A549 (cell line): Measurements from ENCODE around the gene NUP188. TPM values are rescaled to one million over a fixed set of nuclear protein-coding genes. Genes with fewer than 3 reads are reported as not detected.
A peak's percentile ranks its signal among the peaks of the same experiment; 100 is the strongest.
"Not testable (repeated sequence)": the region's sequence is repeated elsewhere in the genome, so short reads cannot be mapped to it uniquely, and the experiment has no call there.

Experiments used
- ATAC-seq, 2 experiments: fragments of 200-7000 bp in 1 of 2; fragments of >200 bp in 1 of 2; cut with Nextera tagmentation in 1 of 2; cut with Tn5 transposase in 1 of 2; 3 replicates each; pipeline versions ENCODE4 v1.8.0 to v1.9.1; 2018 to 2020; ENCODE audit warnings: mild to moderate bottlenecking in 1 of 2, moderate library complexity in 1 of 2
- CTCF ChIA-PET: fragments of 300-600 bp; sonication (Branson Sonifier 250); formaldehyde crosslinking; extraction: SDS; loops from one replicate; lab custom pipeline; 2021; ENCODE audit warnings: antibody characterized with exemption, inconsistent platforms; lab: Yijun Ruan, JAX
- POLR2A ChIA-PET: fragments of 350-600 bp; formaldehyde crosslinking; extraction: SDS; loops from one replicate; lab custom pipeline; 2021; ENCODE audit warnings: antibody characterized with exemption, inconsistent platforms; lab: Yijun Ruan, JAX
- DNase-seq, 2 experiments: peaks; one replicate each; pipeline versions ENCODE4 v3.0.0 to v3.0.0-alpha.2; 2011 to 2016; ENCODE audit warnings: low read depth in 1 of 2, low spot score in 1 of 2
- FAIRE-seq: peaks from 2 replicates; lab custom pipeline; 2011; peaks lifted over from hg19 to GRCh38; lab: Jason Lieb, UNC
- H3K27ac ChIP-seq, 2 experiments: fragments of >200 bp; sonication (Bioruptor Twin); formaldehyde crosslinking; 3 replicates each; pipeline ENCODE4 v1.5.1; 2016 to 2017
- H3K4me1 ChIP-seq: fragments of >200 bp; sonication (Bioruptor Twin); formaldehyde crosslinking; 3 replicates; pipeline ENCODE4 v1.6.1; 2016
- H3K4me2 ChIP-seq: fragments of >200 bp; sonication (Bioruptor Twin); formaldehyde crosslinking; 3 replicates; pipeline ENCODE4 v1.6.1; 2016
- H3K4me3 ChIP-seq: fragments of >200 bp; sonication (Bioruptor Twin); formaldehyde crosslinking; 3 replicates; pipeline ENCODE4 v1.5.1; 2016
- H3K9me3 ChIP-seq: fragments of >200 bp; sonication (Bioruptor Twin); formaldehyde crosslinking; 3 replicates; pipeline ENCODE4 v1.6.1; 2016
- CBX2 ChIP-seq: fragments of 200-600 bp; sonication (generic); IDR thresholded peaks from 2 replicates; pipeline ENCODE4 v1.6.1; 2016; ENCODE audit warnings: low read depth, mild to moderate bottlenecking, borderline replicate concordance
- CHD4 ChIP-seq: fragments of 200-600 bp; sonication (generic); IDR thresholded peaks from 2 replicates; pipeline ENCODE4 v1.6.1; 2016; ENCODE audit warnings: antibody characterized with exemption, mild to moderate bottlenecking, borderline replicate concordance
- FOSB ChIP-seq: fragments of 250-450 bp; sonication (Bioruptor Pico); IDR thresholded peaks from 2 replicates; pipeline ENCODE4 v1.5.0; 2020; ENCODE audit warnings: mild to moderate bottlenecking, moderate library complexity
- GATA3 ChIP-seq: IDR thresholded peaks from 2 replicates; pipeline ENCODE4 v1.6.1; 2012; ENCODE audit warnings: borderline replicate concordance
- HOXB13 ChIP-seq: fragments of 250-450 bp; sonication (Bioruptor Pico); IDR thresholded peaks from 2 replicates; pipeline ENCODE4 v1.5.0; 2020; ENCODE audit warnings: low read depth, mild to moderate bottlenecking, moderate library complexity
- KDM1A ChIP-seq: fragments of 200-600 bp; sonication (generic); IDR thresholded peaks from 2 replicates; pipeline ENCODE4 v1.6.1; 2016; ENCODE audit warnings: low read depth, mild to moderate bottlenecking
- MYC ChIP-seq: IDR thresholded peaks from 2 replicates; pipeline ENCODE4 v1.6.1; 2012; ENCODE audit warnings: mild to moderate bottlenecking, inconsistent platforms, low read length, improper control_type of control experiment, borderline replicate concordance
- POLR2A ChIP-seq: IDR thresholded peaks from 2 replicates; pipeline ENCODE4 v1.6.1; 2012; ENCODE audit warnings: mild to moderate bottlenecking, low read length
- RCOR1 ChIP-seq: fragments of 150-350 bp; IDR thresholded peaks from 2 replicates; pipeline ENCODE4 v1.6.1; 2014; ENCODE audit warnings: antibody characterized with exemption, low read length, low read depth
- SREBF2 ChIP-seq: fragments of 450-650 bp; IDR thresholded peaks from 2 replicates; pipeline ENCODE4 v1.6.1; 2014; ENCODE audit warnings: mild to moderate bottlenecking, moderate library complexity
- TFCP2L1 ChIP-seq: fragments of 250-450 bp; sonication (Bioruptor Pico); IDR thresholded peaks from 2 replicates; pipeline ENCODE4 v1.5.0; 2021; ENCODE audit warnings: mild to moderate bottlenecking
- ZNF302 ChIP-seq: fragments of 250-450 bp; sonication (Bioruptor Pico); IDR thresholded peaks from 2 replicates; pipeline ENCODE4 v1.9.0; 2021; ENCODE audit warnings: inconsistent platforms, mild to moderate bottlenecking, moderate library complexity
- ZSCAN20 ChIP-seq: fragments of 250-450 bp; sonication (Bioruptor Pico); IDR thresholded peaks from 2 replicates; pipeline ENCODE4 v1.8.0; 2022; ENCODE audit warnings: mild to moderate bottlenecking, moderate library complexity
- WGBS: methylation state at CpG from one replicate; pipeline ENCODE4 v1.1.6; 2017; ENCODE audit errors: missing lambda C conversion rate; 5-methylcytosine and 5-hydroxymethylcytosine counted together
- polyA plus RNA-seq, 4 experiments: library from polyadenylated mRNA; depleted of rRNA in 3 of 4; stranded (reverse); fragments of >200 nt; fragmentation: RNase III in 1 of 4; extraction: RNeasy Plus Mini Kit Qiagen cat#74134 plus additional on column Dnase treatment in 1 of 4; gene quantifications; 2 replicates in 3 of 4; 3 replicates in 1 of 4; pipeline ENCODE4 v1.2.3, GENCODE V29; 2011 to 2017
- TF ChIP-seq, protein P1 (sequence below): fragments of >200 bp; sonication (Bioruptor Twin); formaldehyde crosslinking; IDR thresholded peaks from 3 replicates; pipeline ENCODE4 v1.6.1; 2016
- TF ChIP-seq, protein P2 (sequence below): IDR thresholded peaks from 2 replicates; pipeline ENCODE4 v1.6.1; 2012; ENCODE audit warnings: low read depth, borderline replicate concordance
- TF ChIP-seq, protein P3 (sequence below): fragments of 250-450 bp; sonication (Bioruptor Pico); IDR thresholded peaks from 2 replicates; pipeline ENCODE4 v1.5.0; 2021; ENCODE audit warnings: mild to moderate bottlenecking, moderate library complexity, borderline replicate concordance
- TF ChIP-seq, protein P4 (sequence below): fragments of 150-350 bp; IDR thresholded peaks from 2 replicates; pipeline ENCODE4 v1.6.1; 2014; ENCODE audit warnings: low read depth, mild to moderate bottlenecking, low read length

NUP188 gene
- polyA plus RNA-seq, 2 of the 4 experiments (the other 2 are of a cell fraction): 33.2 to 52.3 TPM

DNA sequence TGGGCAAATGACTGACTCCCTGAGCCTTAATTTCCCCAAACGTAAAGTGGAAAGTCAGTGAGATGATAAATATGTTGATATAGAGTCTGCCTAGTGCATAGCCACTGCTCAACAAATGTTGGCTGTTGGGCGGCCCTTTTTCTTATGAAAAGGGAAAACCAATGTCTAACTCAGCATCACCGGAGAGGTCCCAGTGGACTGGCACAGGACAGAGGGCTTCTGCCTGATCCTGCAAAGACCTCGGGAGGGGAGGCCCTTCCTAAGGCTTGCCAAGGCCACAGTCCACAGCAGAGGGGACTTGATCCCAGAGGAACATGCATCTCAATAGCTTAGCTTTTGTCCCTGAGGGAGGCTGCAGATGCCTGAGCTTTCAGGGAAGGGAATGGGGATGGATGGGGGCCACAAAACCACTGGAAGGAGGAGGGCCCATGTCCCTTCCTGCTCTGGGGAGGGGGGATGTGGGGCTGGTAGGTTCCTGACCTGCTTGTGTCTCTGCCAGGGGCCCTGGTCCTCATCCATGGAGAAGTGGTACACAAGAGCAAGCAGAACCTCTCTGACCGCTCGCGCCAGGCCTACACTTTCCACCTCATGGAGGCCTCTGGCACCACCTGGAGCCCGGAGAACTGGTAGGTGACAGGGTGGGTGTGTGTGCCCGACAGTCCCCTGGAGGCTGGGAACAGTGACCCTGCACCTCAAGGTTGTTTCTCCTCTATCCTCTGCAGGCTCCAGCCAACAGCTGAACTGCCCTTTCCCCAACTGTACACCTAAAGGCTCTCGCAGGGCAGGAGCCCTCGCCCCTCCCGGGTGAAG is 6.3 kb upstream of the NUP188 start:
- ATAC-seq (peak; percentile 31 to 42; a peak in 4 of 6 replicates), DNase-seq (no peak), FAIRE-seq (no peak)
- H3K4me3 ChIP-seq: no peak overlapping the region
- no peaks in the 10 kb centered on the region for H3K4me1 ChIP-seq
- ChIA-PET CTCF (interaction anchor here (1.3 to 3.1 kb wide), 3 partner anchors 13 to 77 kb away, joined by 3 to 45 read pairs (median 9); no protein-coding TSS in a partner anchor), POLR2A (no interaction called here)
- WGBS: 90% methylated on average over 10 of the region's 12 CpGs
- no peak overlapping the region for H3K27ac ChIP-seq
- no peak overlapping the region for H3K4me2 ChIP-seq
- TF ChIP-seq, protein P1, sequence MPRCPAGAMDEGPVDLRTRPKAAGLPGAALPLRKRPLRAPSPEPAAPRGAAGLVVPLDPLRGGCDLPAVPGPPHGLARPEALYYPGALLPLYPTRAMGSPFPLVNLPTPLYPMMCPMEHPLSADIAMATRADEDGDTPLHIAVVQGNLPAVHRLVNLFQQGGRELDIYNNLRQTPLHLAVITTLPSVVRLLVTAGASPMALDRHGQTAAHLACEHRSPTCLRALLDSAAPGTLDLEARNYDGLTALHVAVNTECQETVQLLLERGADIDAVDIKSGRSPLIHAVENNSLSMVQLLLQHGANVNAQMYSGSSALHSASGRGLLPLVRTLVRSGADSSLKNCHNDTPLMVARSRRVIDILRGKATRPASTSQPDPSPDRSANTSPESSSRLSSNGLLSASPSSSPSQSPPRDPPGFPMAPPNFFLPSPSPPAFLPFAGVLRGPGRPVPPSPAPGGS: no peak
- TF ChIP-seq ZSCAN20 (CRISPR knock-in tag) (no peak), FOSB (CRISPR knock-in tag) (no peak), CBX2 (no peak), SREBF2 (no peak), TFCP2L1 (CRISPR knock-in tag) (no peak), GATA3 (no peak), POLR2A (no peak), HOXB13 (CRISPR knock-in tag) (no peak), MYC (no peak)
- TF ChIP-seq, protein P2, sequence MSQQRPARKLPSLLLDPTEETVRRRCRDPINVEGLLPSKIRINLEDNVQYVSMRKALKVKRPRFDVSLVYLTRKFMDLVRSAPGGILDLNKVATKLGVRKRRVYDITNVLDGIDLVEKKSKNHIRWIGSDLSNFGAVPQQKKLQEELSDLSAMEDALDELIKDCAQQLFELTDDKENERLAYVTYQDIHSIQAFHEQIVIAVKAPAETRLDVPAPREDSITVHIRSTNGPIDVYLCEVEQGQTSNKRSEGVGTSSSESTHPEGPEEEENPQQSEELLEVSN: no peak
- H3K9me3 ChIP-seq: no peaks in the 10 kb centered on the region

DNA sequence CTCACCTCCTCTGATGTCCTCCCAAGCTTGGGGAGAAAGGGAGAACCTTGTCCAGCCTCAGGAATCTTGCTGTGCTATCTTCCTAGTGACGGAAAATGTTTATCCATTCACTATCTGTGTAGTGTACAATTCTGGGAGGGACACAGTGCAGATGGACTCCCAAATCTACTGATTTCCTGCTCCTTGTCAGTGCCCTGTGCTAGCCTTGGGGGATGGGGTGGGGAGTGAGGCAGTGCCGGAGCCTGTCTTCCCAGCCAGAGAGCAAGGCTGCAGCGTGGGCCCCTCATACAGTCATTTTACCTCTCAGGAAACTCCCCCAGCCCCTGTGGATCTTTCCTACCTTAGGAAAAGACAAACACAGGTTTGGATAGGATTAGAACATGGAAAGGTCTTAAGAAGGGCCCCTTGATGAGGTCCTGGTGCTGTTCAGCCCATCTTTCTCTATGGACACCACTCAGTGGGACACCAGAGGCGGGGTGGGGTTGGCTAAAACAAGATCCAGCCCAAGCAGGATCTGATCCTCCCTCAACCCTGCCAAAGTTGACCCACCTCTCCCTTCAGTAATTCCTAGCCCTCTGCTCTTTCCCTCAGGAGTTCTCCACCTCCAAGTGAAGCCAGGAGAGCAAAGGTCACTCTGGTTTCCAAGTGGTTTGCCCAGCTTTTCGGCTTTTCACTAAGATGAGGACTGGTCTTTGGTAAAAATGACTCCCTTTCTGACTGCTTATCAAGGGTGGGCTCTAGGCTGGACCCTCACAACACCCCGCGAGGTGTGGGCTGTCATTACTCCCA is 3.5 kb upstream of the NUP188 start:
- TF ChIP-seq, protein P3, sequence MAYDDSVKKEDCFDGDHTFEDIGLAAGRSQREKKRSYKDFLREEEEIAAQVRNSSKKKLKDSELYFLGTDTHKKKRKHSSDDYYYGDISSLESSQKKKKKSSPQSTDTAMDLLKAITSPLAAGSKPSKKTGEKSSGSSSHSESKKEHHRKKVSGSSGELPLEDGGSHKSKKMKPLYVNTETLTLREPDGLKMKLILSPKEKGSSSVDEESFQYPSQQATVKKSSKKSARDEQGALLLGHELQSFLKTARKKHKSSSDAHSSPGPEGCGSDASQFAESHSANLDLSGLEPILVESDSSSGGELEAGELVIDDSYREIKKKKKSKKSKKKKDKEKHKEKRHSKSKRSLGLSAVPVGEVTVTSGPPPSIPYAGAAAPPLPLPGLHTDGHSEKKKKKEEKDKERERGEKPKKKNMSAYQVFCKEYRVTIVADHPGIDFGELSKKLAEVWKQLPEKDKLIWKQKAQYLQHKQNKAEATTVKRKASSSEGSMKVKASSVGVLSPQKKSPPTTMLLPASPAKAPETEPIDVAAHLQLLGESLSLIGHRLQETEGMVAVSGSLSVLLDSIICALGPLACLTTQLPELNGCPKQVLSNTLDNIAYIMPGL (CRISPR knock-in tag): no peak
- no peak for TF ChIP-seq CHD4
- TF ChIP-seq, protein P4, sequence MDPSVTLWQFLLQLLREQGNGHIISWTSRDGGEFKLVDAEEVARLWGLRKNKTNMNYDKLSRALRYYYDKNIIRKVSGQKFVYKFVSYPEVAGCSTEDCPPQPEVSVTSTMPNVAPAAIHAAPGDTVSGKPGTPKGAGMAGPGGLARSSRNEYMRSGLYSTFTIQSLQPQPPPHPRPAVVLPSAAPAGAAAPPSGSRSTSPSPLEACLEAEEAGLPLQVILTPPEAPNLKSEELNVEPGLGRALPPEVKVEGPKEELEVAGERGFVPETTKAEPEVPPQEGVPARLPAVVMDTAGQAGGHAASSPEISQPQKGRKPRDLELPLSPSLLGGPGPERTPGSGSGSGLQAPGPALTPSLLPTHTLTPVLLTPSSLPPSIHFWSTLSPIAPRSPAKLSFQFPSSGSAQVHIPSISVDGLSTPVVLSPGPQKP: no peak
- no peak for TF ChIP-seq KDM1A
- no peak for TF ChIP-seq ZNF302 (CRISPR knock-in tag)
- TF ChIP-seq RCOR1: no peak
- TF ChIP-seq, all 56 proteins: peak for 0
- Histone ChIP-seq H3K4me1 (peaks cover 11% of the 10 kb centered on the region; the same call in 2 of the 3 replicates), H3K27ac (no peak overlapping the region), H3K4me3 (no peak overlapping the region), H3K4me2 (no peak overlapping the region), H3K9me3 (no peaks in the 10 kb centered on the region)
- POLR2A ChIA-PET: no interaction called here
- 92% methylated on average over 7 of the region's 7 CpGs for WGBS
- CTCF ChIA-PET: interaction anchor here (1.8 to 4.0 kb wide), 4 partner anchors 16 to 81 kb away, joined by 5 to 45 read pairs (median 13); partner anchors contain the start of genes KYAT1 and LRRC8A
- DNase-seq (no peak), ATAC-seq (no peak), FAIRE-seq (no peak)

DNA sequence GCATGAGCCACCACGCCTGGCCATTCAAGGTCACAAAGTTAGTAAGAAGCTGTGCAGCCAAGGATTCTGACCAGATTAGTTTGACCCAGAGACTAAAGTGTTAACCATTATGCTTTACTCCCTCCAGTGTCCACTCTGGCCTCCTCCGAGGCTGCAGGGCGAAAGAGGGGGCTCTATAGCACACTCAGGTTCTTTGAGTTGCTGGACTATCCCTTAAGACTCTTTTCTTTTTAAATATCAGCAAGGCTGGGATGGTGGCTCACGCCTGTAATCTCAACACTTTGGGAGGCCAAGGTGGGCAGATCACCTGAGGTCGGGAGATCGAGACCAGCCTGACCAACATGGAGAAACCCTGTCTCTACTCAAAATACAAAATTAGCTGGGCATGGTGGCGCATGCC is 2.5 kb upstream of the NUP188 start:
- WGBS: 94% methylated on average over 7 of the region's 7 CpGs
- H3K4me1 ChIP-seq: peaks cover 12% of the 10 kb centered on the region; the same call in 2 of the 3 replicates
- H3K9me3 ChIP-seq, DNase-seq, H3K4me2 ChIP-seq, H3K27ac ChIP-seq, POLR2A ChIA-PET, ATAC-seq, H3K4me3 ChIP-seq, FAIRE-seq: not testable (repeated sequence)
- CTCF ChIA-PET: interaction anchor here (1.1 to 4.0 kb wide), 4 partner anchors 17 to 212 kb away, joined by 3 to 14 read pairs (median 8); no protein-coding TSS in a partner anchor
